ENCODE data around the gene GPR183.

GPR183 gene

DNA sequence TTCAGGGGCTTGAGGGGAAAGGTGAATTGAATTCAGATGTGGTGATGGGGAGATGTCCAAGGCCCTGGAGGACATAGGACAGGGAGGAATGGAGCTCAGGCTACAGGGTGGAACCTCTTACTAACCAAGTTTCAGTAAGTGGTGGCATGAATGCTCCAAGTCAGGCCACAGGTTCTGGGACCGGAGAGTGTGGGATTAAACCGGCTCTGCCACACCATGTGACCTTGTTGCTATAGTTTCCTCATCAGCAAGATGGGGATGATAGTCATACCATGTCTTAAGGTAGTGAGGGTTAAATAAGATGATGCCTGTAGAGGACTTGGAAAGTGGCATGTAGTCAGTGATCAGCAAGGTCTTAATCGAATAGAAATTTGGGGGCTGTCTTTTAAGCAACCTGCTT, 16.3 kb downstream of the GPR183 start:
- no peak for DNase-seq

GRCh38 chr13:99289674-99290337, 17.4 kb downstream of the GPR183 start:
- no peak for DNase-seq

- DNase-seq, result no peak
Observed at GRCh38 chr13:99289271-99289670, 17.9 kb downstream of the GPR183 start.

DNA sequence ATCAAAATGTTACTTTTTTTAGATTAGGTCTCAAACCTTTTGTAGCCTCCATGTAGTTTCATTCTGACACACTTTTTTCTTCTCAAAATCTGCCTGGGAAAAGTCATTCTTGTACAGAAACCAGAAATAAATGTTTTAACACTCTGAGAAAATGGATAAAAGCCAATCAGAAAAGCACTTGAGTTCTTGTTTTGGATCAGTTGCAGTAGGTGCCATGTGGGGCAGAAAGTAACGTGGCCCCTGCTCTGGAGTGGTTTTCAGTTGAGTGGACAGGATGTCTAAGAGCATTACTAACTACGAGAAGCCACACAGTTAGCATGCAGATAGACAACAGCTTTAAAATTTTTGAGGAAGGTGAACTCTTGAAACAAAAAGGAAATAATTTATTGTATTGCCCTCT, 19.1 kb downstream of the GPR183 start:
- peak; percentile 61 for DNase-seq

DNA sequence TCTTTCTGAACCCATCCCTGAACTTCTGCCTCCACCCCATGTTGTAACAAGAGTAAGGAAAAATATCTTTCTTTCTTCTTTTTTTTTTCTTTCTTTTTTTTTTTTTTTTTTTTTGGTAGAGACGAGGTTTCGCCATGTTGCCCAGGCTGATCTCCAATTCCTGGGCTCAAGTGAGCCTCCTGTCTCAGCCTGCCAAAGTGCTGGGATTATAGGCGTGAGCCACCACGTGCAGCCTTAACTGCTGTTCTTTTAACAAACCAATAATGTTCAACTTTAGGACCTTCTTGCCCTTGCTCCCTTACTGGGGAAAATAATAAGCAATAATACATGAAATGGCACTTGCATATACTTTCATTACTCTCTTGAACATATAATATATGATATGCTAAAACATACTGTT, 19.6 kb downstream of the GPR183 start:
- DNase-seq, result no peak

GRCh38 chr13:99285432-99286182, 21.6 kb downstream of the GPR183 start:
- no peak for DNase-seq

DNA sequence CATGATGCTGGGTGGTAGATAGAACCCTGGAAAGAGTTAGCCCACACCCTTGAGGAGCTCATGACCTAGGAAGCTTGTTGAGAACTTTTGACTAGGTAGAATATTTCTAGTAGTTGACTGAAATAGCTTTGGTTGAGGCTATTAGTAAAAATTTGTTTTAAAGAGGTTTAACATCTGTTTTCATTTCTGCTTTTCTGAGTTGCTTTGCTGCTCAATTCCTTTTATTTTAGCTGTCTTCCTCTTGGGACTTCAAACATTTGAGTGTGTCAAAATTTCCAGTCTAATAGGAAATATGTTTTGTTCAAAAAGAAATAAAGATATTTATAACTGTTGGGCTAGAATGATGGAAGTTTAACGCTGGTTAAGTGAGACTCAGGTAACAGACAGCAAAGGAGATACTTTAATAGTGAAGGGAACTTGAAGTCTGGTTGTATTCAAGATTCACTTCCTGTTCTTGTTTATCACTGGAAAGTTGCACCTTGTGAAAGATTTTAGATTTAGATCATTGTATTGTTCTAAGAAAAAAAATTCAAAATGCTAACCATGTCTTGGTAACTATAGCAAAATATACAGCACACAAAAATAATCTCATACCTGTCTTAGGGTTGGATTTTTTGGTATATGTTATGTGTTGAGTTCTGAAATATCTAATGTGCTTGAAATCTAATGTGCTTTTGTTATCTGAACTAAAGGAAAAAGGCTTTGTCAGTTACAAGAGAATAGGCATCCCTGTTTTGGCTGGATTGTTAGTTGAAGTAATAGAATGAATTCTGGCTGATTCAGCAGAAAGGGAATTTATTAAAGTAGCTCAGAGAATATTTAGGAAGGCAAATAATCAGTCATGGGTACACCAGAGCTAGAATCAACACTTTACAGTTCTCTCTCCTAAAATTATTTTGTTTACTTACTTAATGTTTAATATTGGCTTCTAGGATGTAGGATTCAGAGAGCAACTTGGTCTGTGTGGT, 24.7 kb downstream of the GPR183 start:
- no peak for DNase-seq

GRCh38 chr13:99281811-99282263, 25.4 kb downstream of the GPR183 start:
- no peak for DNase-seq

GRCh38 chr13:99280166-99280565, 27.0 kb downstream of the GPR183 start:
- DNase-seq, result no peak

GRCh38 chr13:99279637-99280036, 27.6 kb downstream of the GPR183 start:
- no peak for DNase-seq

DNA sequence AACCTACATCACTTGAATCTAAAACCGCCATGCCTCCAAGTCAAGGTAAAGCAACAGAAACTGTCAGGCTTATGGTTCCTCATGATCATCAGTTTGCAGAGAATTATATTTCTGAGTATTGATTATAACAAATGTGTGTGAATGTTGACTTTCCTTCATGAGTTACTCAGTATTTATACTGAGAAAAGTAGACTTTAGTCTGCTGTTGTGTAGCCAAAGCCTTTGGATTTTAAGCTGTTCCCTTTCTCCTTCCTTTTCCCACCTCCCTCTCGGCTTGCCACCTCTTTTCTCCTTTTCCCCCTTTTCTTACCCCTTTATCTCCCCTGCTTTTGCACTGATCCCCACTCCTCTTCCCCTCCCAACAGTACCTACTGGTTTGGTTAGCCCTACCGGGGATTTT, 28.4 kb downstream of the GPR183 start:
- DNase-seq, result no peak

GRCh38 chr13:99278200-99278599, 29.0 kb downstream of the GPR183 start:
- DNase-seq, result no peak

- no peak for DNase-seq
Observed at GRCh38 chr13:99277629-99278028, 29.6 kb downstream of the GPR183 start.

GRCh38 chr13:99276706-99277105, 30.5 kb downstream of the GPR183 start:
- DNase-seq, result no peak

DNA sequence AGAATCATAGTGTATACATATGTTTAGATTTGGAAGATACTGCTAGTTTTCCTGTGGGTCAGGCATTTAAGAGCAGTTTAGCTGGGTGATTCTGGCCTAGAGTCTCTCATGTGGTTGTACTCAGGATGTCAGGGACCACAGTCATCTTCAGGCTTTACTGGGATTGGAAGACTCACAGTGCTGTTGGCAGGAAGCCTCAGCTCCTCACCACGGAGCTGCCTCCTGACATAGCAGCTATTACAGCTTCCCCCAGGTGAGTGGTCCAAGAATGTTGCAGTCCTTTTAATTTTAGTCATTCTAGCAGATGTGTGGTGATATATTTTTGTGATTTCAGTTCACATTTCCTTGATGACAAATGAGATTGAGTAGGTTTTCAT, 32.1 kb downstream of the GPR183 start:
- DNase-seq, result no peak

DNA sequence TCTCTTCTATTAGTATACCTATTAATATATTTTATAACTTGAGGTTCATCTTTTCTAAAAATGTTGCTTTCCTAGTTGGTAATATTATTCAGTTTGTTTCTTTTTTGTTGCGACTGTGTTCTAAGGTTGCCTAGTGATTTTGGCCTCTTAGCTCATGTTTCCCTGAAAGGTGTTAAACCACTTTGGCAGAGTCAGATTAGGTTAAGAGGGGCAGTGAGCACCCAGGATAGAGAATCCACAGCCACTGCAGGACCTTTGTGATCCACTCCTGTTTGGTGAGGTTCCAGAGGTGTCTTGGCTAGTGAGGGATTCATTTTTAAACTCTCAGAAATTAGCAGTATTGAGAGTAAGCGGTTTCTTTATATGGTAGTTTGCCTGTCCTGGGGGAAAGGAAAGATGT, 34.1 kb downstream of the GPR183 start:
- no peak for DNase-seq

- DNase-seq, result no peak
Observed at GRCh38 chr13:99272481-99272880, 34.7 kb downstream of the GPR183 start.

GRCh38 chr13:99271249-99271648, 36.0 kb downstream of the GPR183 start:
- no peak for DNase-seq

DNA sequence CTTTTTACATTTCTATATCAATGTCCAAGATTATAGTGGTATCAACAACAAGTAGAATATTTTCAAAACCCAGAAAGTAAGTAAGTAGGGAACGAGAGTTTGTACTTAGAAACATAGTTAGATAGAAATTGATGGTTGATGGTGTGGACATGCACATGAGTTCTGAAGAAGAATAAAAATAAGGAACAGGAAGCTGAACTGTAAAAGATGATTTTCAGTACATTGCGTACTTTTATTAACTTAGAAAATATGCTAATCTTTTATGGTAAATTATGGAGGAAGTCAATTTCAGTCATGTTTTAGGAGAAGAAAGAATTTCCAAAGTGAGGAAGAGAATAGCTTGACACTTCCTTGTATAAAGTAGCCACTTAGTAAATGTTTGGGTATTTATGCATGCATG, 36.7 kb downstream of the GPR183 start:
- no peak for DNase-seq

GRCh38 chr13:99269627-99270241, 37.5 kb downstream of the GPR183 start:
- DNase-seq, result peak; percentile 41

DNA sequence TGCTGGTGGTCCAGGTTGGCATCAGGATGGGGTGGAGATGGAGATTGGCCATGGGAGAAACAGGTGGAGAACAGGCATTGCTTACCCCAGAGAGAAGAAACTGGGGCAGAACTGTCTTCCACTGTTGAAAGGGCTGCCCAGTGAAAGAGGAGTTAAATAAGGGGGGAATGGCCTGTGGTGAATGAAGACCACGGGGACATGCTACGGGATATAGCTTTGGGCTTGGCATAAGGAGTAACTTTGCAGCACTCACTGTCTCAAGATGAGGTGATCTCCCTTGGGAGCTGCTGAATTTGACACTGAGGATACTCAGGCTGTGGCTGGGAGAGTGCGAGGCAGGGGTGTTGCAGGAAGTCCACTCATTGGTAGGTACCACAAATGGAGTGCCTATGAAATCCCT, 38.4 kb downstream of the GPR183 start:
- no peak for DNase-seq

GRCh38 chr13:99267927-99268326, 39.3 kb downstream of the GPR183 start:
- DNase-seq, result no peak

DNA sequence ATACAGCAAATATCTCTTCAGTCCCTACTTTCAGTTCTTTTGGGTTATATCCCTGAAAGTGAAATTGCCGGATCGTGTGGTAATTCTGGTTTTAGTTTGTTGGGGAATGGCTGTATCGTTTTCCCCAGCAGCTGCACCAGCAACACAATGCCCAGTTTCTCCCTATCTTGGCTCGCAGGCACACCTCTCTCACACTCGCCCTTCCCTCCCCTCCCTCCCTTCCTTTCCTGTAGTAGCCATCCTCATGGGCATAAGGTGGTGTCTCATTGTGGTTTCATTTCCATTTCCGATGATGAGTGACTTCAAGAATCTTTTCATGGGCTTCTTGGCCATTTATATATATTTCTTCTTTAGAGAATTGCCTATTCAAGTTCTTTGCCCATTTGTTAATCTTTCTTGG, 40.4 kb downstream of the GPR183 start:
- no peak for DNase-seq
